GM12872 (cell line): ENCODE data around the gene ERBB3.

ENCODE experiments used
- CTCF ChIP-seq: IDR thresholded peaks from 3 replicates; pipeline ENCODE4 v1.5.1; 2011; ENCODE audit warnings: low read depth, mild to moderate bottlenecking, low read length, moderate library complexity; ENCODE audit not compliant: insufficient read depth

ERBB3 gene

GRCh38 chr12:56118688-56119357 is 38.9 kb downstream of the ERBB3 start:
- no peak for TF ChIP-seq CTCF

GRCh38 chr12:56119361-56119796 is 39.4 kb downstream of the ERBB3 start:
- peak; percentile 70 for TF ChIP-seq CTCF

- TF ChIP-seq CTCF: no peak
Observed at GRCh38 chr12:56120158-56120846, 40.3 kb downstream of the ERBB3 start.

- no peak for TF ChIP-seq CTCF
Observed at GRCh38 chr12:56121204-56121870, 41.4 kb downstream of the ERBB3 start.

GRCh38 chr12:56122637-56123036 is 42.7 kb downstream of the ERBB3 start:
- no peak for TF ChIP-seq CTCF

- no peak for TF ChIP-seq CTCF
Observed at GRCh38 chr12:56124133-56124532, 44.2 kb downstream of the ERBB3 start.

GRCh38 chr12:56126732-56127239 is 46.8 kb downstream of the ERBB3 start:
- no peak for TF ChIP-seq CTCF
